K562 (cell line): Measurements from ENCODE around the gene SPX. TPM values are rescaled to one million over a fixed set of nuclear protein-coding genes. Genes with fewer than 3 reads are reported as not detected.

Experiments
- ESRRA ChIP-seq: fragments of 450-650 bp; IDR thresholded peaks from 2 replicates; pipeline ENCODE4 v1.6.1; 2014; ENCODE audit warnings: low read depth, mild to moderate bottlenecking, moderate library complexity, borderline replicate concordance
- HNRNPLL ChIP-seq: fragments of 200-400 bp; formaldehyde crosslinking; IDR thresholded peaks from 2 replicates; pipeline ENCODE4 v1.6.1; 2017; ENCODE audit warnings: low read length, low read depth, mild to moderate bottlenecking; ENCODE audit not compliant: poor library complexity, severe bottlenecking
- NFIC ChIP-seq: fragments of 450-650 bp; IDR thresholded peaks from 2 replicates; pipeline ENCODE4 v1.6.1; 2017; ENCODE audit warnings: mild to moderate bottlenecking, inconsistent platforms
- SIN3A ChIP-seq, 2 experiments: fragments of 150-350 bp in 1 of 2; IDR thresholded peaks; 2 replicates each; pipeline ENCODE4 v1.6.1; 2011 to 2016; ENCODE audit warnings: borderline replicate concordance in 2 of 2, low read depth in 2 of 2, low read length in 2 of 2, mild to moderate bottlenecking in 2 of 2, moderate library complexity in 2 of 2; ENCODE audit not compliant: control insufficient read depth in 1 of 2
- ZNF282 ChIP-seq: sonication (generic); formaldehyde crosslinking; IDR thresholded peaks from 2 replicates; pipeline ENCODE4 v1.8.1; 2023; ENCODE audit warnings: missing genetic modification reagents
- polyA plus RNA-seq, 8 experiments: library from polyadenylated mRNA; depleted of rRNA in 4 of 8; stranded (reverse) in 5 of 8; unstranded in 3 of 8; fragments of >200 nt; fragmentation: Nextera tagmentation in 2 of 8; fragmentation: Illumina TruSeq in 1 of 8; extraction: Ambion mirVana in 2 of 8; extraction: Trizol in 1 of 8; gene quantifications; 2 replicates each; pipeline versions ENCODE4 v1.2.1 to v1.2.3, GENCODE V29; 2011 to 2014; ENCODE audit warnings: inconsistent platforms in 1 of 8, missing spikeins in 1 of 8
- total RNA-seq, 7 experiments: library from RNA; depleted of rRNA in 6 of 7; stranded (reverse); fragments of >200 nt in 6 of 7; fragmentation: Illumina TruSeq in 2 of 7; extraction: Trizol in 2 of 7; gene quantifications; 2 replicates each; pipeline versions ENCODE4 v1.2.1 to v1.2.3, GENCODE V29; 2011 to 2021; ENCODE audit warnings: low replicate concordance in 1 of 7
- TF ChIP-seq, protein P1 (sequence below): fragments of 200-600 bp; sonication (generic); IDR thresholded peaks from one replicate; pipeline ENCODE4 v1.6.1; 2012; ENCODE audit warnings: mild to moderate bottlenecking, low read depth, low read length, inconsistent platforms
- TF ChIP-seq, protein P2 (sequence below): sonication (generic); formaldehyde crosslinking; IDR thresholded peaks from 2 replicates; pipeline ENCODE4 v1.8.0; 2022; ENCODE audit warnings: mild to moderate bottlenecking, missing genetic modification reagents

Gene SPX
- total and polyA plus RNA-seq, 9 of the 15 experiments (the other 6 are each of a cell fraction or from before 2014, with no cell fraction given): 0.06 to 0.40 (median 0.14) TPM

DNA sequence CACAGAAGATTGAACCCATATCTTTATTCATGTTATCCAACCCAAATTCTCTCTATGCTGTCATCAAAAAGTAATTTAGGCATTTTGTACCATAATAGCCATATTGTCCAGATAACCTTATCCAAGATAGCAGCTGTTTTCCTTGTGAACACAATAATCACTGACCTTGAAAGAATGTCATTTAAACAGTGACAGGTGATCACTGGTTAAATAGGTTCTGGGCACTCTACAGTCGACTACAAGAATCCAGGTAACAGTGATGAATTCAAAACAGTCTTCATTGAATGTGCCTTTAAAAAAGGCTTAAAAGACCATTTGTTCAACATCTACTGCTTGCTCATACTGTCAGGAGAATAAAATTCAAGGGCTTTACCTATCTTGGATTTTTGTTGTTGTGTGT lies 4.6 kb upstream of the SPX start (continued):
- TF ChIP-seq, protein P1, sequence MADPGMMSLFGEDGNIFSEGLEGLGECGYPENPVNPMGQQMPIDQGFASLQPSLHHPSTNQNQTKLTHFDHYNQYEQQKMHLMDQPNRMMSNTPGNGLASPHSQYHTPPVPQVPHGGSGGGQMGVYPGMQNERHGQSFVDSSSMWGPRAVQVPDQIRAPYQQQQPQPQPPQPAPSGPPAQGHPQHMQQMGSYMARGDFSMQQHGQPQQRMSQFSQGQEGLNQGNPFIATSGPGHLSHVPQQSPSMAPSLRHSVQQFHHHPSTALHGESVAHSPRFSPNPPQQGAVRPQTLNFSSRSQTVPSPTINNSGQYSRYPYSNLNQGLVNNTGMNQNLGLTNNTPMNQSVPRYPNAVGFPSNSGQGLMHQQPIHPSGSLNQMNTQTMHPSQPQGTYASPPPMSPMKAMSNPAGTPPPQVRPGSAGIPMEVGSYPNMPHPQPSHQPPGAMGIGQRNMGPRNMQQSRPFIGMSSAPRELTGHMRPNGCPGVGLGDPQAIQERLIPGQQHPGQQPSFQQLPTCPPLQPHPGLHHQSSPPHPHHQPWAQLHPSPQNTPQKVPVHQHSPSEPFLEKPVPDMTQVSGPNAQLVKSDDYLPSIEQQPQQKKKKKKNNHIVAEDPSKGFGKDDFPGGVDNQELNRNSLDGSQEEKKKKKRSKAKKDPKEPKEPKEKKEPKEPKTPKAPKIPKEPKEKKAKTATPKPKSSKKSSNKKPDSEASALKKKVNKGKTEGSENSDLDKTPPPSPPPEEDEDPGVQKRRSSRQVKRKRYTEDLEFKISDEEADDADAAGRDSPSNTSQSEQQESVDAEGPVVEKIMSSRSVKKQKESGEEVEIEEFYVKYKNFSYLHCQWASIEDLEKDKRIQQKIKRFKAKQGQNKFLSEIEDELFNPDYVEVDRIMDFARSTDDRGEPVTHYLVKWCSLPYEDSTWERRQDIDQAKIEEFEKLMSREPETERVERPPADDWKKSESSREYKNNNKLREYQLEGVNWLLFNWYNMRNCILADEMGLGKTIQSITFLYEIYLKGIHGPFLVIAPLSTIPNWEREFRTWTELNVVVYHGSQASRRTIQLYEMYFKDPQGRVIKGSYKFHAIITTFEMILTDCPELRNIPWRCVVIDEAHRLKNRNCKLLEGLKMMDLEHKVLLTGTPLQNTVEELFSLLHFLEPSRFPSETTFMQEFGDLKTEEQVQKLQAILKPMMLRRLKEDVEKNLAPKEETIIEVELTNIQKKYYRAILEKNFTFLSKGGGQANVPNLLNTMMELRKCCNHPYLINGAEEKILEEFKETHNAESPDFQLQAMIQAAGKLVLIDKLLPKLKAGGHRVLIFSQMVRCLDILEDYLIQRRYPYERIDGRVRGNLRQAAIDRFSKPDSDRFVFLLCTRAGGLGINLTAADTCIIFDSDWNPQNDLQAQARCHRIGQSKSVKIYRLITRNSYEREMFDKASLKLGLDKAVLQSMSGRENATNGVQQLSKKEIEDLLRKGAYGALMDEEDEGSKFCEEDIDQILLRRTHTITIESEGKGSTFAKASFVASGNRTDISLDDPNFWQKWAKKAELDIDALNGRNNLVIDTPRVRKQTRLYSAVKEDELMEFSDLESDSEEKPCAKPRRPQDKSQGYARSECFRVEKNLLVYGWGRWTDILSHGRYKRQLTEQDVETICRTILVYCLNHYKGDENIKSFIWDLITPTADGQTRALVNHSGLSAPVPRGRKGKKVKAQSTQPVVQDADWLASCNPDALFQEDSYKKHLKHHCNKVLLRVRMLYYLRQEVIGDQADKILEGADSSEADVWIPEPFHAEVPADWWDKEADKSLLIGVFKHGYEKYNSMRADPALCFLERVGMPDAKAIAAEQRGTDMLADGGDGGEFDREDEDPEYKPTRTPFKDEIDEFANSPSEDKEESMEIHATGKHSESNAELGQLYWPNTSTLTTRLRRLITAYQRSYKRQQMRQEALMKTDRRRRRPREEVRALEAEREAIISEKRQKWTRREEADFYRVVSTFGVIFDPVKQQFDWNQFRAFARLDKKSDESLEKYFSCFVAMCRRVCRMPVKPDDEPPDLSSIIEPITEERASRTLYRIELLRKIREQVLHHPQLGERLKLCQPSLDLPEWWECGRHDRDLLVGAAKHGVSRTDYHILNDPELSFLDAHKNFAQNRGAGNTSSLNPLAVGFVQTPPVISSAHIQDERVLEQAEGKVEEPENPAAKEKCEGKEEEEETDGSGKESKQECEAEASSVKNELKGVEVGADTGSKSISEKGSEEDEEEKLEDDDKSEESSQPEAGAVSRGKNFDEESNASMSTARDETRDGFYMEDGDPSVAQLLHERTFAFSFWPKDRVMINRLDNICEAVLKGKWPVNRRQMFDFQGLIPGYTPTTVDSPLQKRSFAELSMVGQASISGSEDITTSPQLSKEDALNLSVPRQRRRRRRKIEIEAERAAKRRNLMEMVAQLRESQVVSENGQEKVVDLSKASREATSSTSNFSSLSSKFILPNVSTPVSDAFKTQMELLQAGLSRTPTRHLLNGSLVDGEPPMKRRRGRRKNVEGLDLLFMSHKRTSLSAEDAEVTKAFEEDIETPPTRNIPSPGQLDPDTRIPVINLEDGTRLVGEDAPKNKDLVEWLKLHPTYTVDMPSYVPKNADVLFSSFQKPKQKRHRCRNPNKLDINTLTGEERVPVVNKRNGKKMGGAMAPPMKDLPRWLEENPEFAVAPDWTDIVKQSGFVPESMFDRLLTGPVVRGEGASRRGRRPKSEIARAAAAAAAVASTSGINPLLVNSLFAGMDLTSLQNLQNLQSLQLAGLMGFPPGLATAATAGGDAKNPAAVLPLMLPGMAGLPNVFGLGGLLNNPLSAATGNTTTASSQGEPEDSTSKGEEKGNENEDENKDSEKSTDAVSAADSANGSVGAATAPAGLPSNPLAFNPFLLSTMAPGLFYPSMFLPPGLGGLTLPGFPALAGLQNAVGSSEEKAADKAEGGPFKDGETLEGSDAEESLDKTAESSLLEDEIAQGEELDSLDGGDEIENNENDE: no peak
- no peak for TF ChIP-seq NFIC
- TF ChIP-seq ZNF282: no peak
- TF ChIP-seq, protein P2, sequence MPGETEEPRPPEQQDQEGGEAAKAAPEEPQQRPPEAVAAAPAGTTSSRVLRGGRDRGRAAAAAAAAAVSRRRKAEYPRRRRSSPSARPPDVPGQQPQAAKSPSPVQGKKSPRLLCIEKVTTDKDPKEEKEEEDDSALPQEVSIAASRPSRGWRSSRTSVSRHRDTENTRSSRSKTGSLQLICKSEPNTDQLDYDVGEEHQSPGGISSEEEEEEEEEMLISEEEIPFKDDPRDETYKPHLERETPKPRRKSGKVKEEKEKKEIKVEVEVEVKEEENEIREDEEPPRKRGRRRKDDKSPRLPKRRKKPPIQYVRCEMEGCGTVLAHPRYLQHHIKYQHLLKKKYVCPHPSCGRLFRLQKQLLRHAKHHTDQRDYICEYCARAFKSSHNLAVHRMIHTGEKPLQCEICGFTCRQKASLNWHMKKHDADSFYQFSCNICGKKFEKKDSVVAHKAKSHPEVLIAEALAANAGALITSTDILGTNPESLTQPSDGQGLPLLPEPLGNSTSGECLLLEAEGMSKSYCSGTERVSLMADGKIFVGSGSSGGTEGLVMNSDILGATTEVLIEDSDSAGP (CRISPR knock-in tag): no peak
- TF ChIP-seq HNRNPLL: no peak
- TF ChIP-seq ESRRA: 0 out of 2 replicates have a peak, but pooled peaks have one; percentile 34
- TF ChIP-seq SIN3A (IDR thresholded peaks at IDR 0.05; ENCODE audit: borderline replicate concordance in 2 of 2, control insufficient read depth in 1 of 2, low read depth in 2 of 2, low read length in 2 of 2): no peak
